ENCODE measurements around the gene SETD2.

GRCh38 chr3:47104259-47104658, 59.7 kb downstream of the SETD2 start:
- no peak for TF ChIP-seq FOXM1 (IDR thresholded peaks at IDR 0.05; ENCODE audit: borderline replicate concordance, low read depth)
- TF ChIP-seq, protein P1, sequence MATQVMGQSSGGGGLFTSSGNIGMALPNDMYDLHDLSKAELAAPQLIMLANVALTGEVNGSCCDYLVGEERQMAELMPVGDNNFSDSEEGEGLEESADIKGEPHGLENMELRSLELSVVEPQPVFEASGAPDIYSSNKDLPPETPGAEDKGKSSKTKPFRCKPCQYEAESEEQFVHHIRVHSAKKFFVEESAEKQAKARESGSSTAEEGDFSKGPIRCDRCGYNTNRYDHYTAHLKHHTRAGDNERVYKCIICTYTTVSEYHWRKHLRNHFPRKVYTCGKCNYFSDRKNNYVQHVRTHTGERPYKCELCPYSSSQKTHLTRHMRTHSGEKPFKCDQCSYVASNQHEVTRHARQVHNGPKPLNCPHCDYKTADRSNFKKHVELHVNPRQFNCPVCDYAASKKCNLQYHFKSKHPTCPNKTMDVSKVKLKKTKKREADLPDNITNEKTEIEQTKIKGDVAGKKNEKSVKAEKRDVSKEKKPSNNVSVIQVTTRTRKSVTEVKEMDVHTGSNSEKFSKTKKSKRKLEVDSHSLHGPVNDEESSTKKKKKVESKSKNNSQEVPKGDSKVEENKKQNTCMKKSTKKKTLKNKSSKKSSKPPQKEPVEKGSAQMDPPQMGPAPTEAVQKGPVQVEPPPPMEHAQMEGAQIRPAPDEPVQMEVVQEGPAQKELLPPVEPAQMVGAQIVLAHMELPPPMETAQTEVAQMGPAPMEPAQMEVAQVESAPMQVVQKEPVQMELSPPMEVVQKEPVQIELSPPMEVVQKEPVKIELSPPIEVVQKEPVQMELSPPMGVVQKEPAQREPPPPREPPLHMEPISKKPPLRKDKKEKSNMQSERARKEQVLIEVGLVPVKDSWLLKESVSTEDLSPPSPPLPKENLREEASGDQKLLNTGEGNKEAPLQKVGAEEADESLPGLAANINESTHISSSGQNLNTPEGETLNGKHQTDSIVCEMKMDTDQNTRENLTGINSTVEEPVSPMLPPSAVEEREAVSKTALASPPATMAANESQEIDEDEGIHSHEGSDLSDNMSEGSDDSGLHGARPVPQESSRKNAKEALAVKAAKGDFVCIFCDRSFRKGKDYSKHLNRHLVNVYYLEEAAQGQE (IDR thresholded peaks at IDR 0.05; ENCODE audit: low read depth) = no peak
- no peak for TF ChIP-seq EP300 (IDR thresholded peaks at IDR 0.05; ENCODE audit: borderline replicate concordance)
